Cardiac fibroblast (primary cell): ENCODE data around the gene ATRNL1.

ENCODE experiments used
- DNase-seq, 2 donors: peaks; one replicate each; pipeline versions ENCODE4 v3.0.0 to v3.0.0-alpha.2; 2010; ENCODE audit warnings: low read depth in 2 of 2
- H3K4me3 ChIP-seq, 2 donors: replicated peaks in 1 of 2; 1 replicate in 1 of 2; 2 replicates in 1 of 2; pipeline ENCODE4 v1.5.1; 2011; ENCODE audit warnings: low read depth in 2 of 2, low read length in 2 of 2, mild to moderate bottlenecking in 2 of 2, moderate library complexity in 1 of 2
- CTCF ChIP-seq: IDR thresholded peaks from one replicate; pipeline ENCODE4 v1.5.1; 2011; ENCODE audit warnings: low read depth, mild to moderate bottlenecking, low read length, inconsistent platforms

ATRNL1 gene

GRCh38 chr10:115953968-115954367 is 860.8 kb downstream of the ATRNL1 start:
- H3K4me3 ChIP-seq: no peak overlapping the region
- TF ChIP-seq CTCF: no peak
- DNase-seq: no peak

GRCh38 chr10:115956225-115957011 is 863.3 kb downstream of the ATRNL1 start:
- no peak overlapping the region for H3K4me3 ChIP-seq
- peak in 1 of 2 donors; percentile 39 for DNase-seq
- TF ChIP-seq CTCF: no peak

- DNase-seq: no peak
- H3K4me3 ChIP-seq: no peak overlapping the region
- no peak for TF ChIP-seq CTCF
These were observed 863.8 kb downstream of the ATRNL1 start for GRCh38 chr10:115957012-115957399.

- DNase-seq: no peak
- no peak overlapping the region for H3K4me3 ChIP-seq
- TF ChIP-seq CTCF: no peak
These were observed 864.7 kb downstream of the ATRNL1 start for GRCh38 chr10:115957786-115958442.

- peak in 1 of 2 donors; percentile 22 for DNase-seq
- peak; percentile 14 for TF ChIP-seq CTCF
- no peak overlapping the region for H3K4me3 ChIP-seq
These were observed 870.7 kb downstream of the ATRNL1 start for GRCh38 chr10:115963848-115964247.

GRCh38 chr10:115964827-115965226 is 871.7 kb downstream of the ATRNL1 start:
- H3K4me3 ChIP-seq: no peak overlapping the region
- no peak for TF ChIP-seq CTCF
- DNase-seq: no peak
